ENCODE data around the gene CFAP126.

- TF ChIP-seq CTCF (IDR thresholded peaks at IDR 0.05) (no peak), POLR2A (IDR thresholded peaks at IDR 0.05) (no peak)
These were observed 21.0 kb upstream of the CFAP126 start for GRCh38 chr1:161388639-161389038.
